KMS-11 (cell line): ENCODE data around the gene ZBTB7B.

Experiments used
- H2AFZ ChIP-seq: fragments of 200-600 bp; sonication (generic); 2 replicates; pipeline ENCODE4 v1.6.1; 2016; ENCODE audit warnings: antibody characterized with exemption, mixed run types, low read depth
- H3K27ac ChIP-seq: fragments of 200-600 bp; sonication (generic); 2 replicates; pipeline ENCODE4 v1.6.1; 2016; ENCODE audit warnings: mild to moderate bottlenecking, mixed run types
- H3K27me3 ChIP-seq: fragments of 200-600 bp; sonication (generic); 2 replicates; pipeline ENCODE4 v1.6.1; 2017; ENCODE audit warnings: mild to moderate bottlenecking, low read depth, mixed run types, moderate library complexity; ENCODE audit not compliant: insufficient read depth
- H3K36me3 ChIP-seq: fragments of 200-600 bp; sonication (generic); 2 replicates; pipeline ENCODE4 v1.6.1; 2017; ENCODE audit warnings: mild to moderate bottlenecking, mixed run types; ENCODE audit not compliant: insufficient read depth
- H3K4me1 ChIP-seq: fragments of 200-600 bp; sonication (generic); 2 replicates; pipeline ENCODE4 v1.6.1; 2016; ENCODE audit warnings: mild to moderate bottlenecking, low read depth, mixed run types; ENCODE audit not compliant: poor library complexity, severe bottlenecking
- H3K4me2 ChIP-seq: fragments of 200-600 bp; sonication (generic); 2 replicates; pipeline ENCODE4 v1.7.0; 2016; ENCODE audit warnings: mild to moderate bottlenecking, mixed run types
- H3K4me3 ChIP-seq: fragments of 200-600 bp; sonication (generic); IDR thresholded peaks from 2 replicates; pipeline ENCODE4 v1.6.1; 2017; ENCODE audit warnings: low read depth, low read length, mixed read lengths; ENCODE audit not compliant: insufficient read depth
- H3K79me2 ChIP-seq: fragments of 200-600 bp; sonication (generic); 2 replicates; pipeline ENCODE4 v1.6.1; 2016; ENCODE audit warnings: low read depth, mixed run types; ENCODE audit not compliant: insufficient read depth
- H3K9ac ChIP-seq: fragments of 200-600 bp; sonication (generic); 2 replicates; pipeline ENCODE4 v1.6.1; 2016; ENCODE audit warnings: mild to moderate bottlenecking, mixed run types
- H4K20me1 ChIP-seq: fragments of 200-600 bp; sonication (generic); 2 replicates; pipeline ENCODE4 v1.6.1; 2016; ENCODE audit warnings: mild to moderate bottlenecking, mixed run types; ENCODE audit not compliant: insufficient read depth
- TF ChIP-seq, protein P1 (sequence below): fragments of 200-600 bp; sonication (generic); conservative IDR thresholded peaks from 2 replicates; pipeline ENCODE4 v1.6.1; 2017; ENCODE audit warnings: low read depth, mild to moderate bottlenecking, antibody characterized with exemption, low read length, moderate library complexity, mixed read lengths

ZBTB7B gene

DNA sequence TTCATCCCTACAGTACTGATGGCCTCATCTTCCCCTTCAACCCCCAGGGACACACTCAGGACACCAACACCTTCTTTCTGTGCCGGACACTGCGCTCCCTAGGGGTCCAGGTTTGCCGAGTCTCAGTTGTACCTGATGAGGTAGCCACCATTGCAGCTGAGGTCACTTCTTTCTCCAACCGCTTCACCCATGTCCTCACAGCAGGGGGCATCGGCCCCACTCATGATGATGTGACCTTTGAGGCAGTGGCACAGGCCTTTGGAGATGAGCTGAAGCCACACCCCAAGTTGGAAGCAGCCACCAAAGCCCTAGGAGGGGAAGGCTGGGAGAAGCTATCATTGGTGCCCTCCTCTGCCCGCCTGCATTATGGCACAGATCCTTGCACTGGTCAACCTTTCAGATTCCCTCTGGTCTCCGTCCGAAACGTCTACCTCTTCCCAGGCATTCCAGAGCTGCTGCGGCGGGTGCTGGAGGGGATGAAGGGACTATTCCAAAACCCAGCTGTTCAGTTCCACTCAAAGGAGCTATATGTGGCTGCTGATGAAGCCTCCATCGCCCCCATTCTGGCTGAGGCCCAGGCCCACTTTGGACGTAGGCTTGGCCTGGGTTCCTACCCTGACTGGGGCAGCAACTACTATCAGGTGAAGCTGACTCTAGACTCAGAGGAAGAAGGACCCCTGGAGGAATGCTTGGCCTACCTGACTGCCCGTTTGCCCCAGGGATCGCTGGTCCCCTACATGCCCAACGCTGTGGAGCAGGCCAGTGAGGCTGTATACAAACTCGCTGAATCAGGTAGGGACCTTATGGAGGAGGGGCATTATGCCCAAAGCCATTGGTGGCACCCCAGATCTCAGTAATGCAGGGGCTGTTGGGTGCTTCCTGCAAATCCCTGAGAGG is 14.3 kb upstream of the ZBTB7B start:
- Histone ChIP-seq H3K4me3 (no peak overlapping the region), H3K27me3 (no peaks in the 10 kb centered on the region), H3K27ac (no peak overlapping the region), H3K9ac (no peak overlapping the region), H2AFZ (no peak overlapping the region), H3K4me2 (no peak overlapping the region), H4K20me1 (no peaks in the 10 kb centered on the region), H3K4me1 (peaks cover 27% of the 10 kb centered on the region), H3K79me2 (peaks cover 55% of the 10 kb centered on the region), H3K36me3 (peaks cover 17% of the 10 kb centered on the region; the same call in 1 of the 2 replicates)
- TF ChIP-seq, protein P1, sequence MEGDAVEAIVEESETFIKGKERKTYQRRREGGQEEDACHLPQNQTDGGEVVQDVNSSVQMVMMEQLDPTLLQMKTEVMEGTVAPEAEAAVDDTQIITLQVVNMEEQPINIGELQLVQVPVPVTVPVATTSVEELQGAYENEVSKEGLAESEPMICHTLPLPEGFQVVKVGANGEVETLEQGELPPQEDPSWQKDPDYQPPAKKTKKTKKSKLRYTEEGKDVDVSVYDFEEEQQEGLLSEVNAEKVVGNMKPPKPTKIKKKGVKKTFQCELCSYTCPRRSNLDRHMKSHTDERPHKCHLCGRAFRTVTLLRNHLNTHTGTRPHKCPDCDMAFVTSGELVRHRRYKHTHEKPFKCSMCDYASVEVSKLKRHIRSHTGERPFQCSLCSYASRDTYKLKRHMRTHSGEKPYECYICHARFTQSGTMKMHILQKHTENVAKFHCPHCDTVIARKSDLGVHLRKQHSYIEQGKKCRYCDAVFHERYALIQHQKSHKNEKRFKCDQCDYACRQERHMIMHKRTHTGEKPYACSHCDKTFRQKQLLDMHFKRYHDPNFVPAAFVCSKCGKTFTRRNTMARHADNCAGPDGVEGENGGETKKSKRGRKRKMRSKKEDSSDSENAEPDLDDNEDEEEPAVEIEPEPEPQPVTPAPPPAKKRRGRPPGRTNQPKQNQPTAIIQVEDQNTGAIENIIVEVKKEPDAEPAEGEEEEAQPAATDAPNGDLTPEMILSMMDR = no peak

DNA sequence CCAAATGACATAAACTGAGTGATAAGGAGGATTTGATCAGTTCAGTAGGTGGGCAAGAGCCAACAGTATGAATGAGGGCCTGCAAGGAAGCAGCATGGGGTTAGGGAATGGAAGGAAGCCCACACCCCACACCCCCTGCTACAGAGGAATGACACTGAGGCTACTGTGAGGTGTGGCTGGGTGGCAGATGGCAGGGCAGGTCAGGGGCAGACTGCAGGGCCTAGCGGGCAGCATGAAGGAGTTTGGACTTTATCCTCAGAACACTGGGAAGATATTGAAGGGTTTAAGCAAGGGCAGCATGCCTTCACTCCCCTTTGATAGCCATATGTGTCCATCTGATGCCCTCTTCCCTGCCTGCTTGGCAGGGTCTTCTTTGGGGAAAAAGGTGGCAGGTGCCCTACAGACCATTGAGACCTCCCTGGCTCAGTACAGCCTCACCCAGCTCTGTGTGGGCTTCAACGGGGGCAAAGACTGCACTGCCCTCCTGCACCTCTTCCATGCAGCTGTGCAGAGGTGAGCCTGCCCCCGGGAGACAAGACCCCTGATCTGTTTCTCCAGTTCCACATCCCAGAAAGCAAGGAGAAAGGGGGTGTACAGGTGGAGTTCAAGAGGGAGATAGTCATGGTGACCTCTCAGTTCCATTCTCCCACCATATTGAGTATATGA is 13.3 kb upstream of the ZBTB7B start:
- no peak overlapping the region for H3K4me2 ChIP-seq
- no peak overlapping the region for H3K4me3 ChIP-seq
- H4K20me1 ChIP-seq = no peaks in the 10 kb centered on the region
- H3K36me3 ChIP-seq = peaks cover 17% of the 10 kb centered on the region; the same call in 1 of the 2 replicates
- TF ChIP-seq, protein P1 = no peak
- no peak overlapping the region for H3K27ac ChIP-seq
- H3K27me3 ChIP-seq = no peaks in the 10 kb centered on the region
- H2AFZ ChIP-seq = no peak overlapping the region
- H3K79me2 ChIP-seq = peaks cover 45% of the 10 kb centered on the region
- no peak overlapping the region for H3K9ac ChIP-seq
- peaks cover 34% of the 10 kb centered on the region for H3K4me1 ChIP-seq

DNA sequence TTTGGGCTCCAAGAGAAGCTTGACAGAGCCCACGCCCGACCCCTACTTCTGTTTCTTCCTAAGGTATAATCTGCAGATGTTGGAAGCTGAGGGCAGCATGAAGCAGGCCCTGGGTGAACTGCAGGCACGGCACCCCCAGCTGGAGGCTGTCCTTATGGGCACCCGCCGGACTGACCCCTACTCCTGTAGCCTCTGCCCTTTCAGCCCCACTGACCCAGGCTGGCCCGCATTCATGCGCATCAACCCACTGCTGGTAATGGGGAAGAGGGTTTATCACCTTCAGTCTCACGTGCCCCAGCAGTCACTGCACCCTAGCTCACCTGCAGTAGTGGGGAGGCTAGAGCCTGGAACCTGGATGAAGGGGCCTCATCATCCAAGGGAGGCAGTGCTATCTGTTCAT is 12.3 kb upstream of the ZBTB7B start:
- TF ChIP-seq, protein P1 = no peak

DNA sequence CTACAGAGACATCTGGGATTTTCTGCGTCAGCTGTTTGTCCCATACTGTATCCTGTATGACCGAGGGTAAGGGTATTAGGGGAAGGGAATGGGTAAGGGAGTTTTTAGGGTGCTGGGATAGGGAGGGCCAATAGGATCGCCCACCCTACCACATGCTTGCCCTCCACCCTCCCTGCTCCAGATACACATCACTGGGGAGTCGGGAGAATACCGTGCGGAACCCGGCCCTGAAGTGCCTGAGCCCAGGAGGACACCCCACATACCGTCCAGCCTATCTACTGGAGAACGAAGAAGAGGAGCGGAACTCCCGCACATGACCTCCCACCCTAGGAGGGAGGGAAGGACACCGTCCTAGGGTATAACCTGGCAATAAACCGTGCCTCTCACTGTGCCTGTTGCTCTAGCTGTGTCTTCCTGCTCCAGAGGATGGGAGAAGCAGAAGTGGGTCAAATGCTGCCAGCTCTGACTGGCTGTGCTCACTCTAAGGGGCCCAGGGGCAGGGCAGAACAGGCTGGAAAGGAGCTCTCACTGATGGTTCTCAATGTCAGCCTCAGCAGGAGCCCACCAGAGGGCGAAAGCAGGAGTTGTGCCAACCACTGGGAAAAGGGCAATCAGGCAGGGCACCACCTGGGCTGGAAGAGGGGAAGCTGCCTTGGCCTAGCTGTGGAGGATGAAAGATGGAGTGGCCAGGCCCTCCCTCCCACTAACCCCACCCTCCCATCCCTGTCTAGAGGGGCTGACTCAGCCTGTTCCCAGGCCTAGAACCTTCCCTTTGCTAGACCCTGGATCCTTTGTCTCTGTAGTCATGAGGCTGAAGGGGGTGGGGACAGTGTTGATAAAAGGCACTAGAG is 9.7 kb upstream of the ZBTB7B start:
- peaks cover 13% of the 10 kb centered on the region; the same call in 1 of the 2 replicates for H3K36me3 ChIP-seq
- no peak overlapping the region for H2AFZ ChIP-seq
- peaks cover 51% of the 10 kb centered on the region for H3K4me1 ChIP-seq
- peaks cover 10% of the 10 kb centered on the region; the same call in 1 of the 2 replicates for H3K79me2 ChIP-seq
- TF ChIP-seq, protein P1 = 0 out of 2 replicates have a peak, but pooled peaks have one; percentile 14
- H4K20me1 ChIP-seq = no peaks in the 10 kb centered on the region
- H3K4me3 ChIP-seq = no peak overlapping the region
- no peak overlapping the region for H3K4me2 ChIP-seq
- H3K27me3 ChIP-seq = no peaks in the 10 kb centered on the region
- no peak overlapping the region for H3K9ac ChIP-seq
- H3K27ac ChIP-seq = no peak overlapping the region; the same call in 1 of the 2 replicates

More for the DNA sequence above, 12.3 kb upstream of the ZBTB7B start:
- Histone ChIP-seq H3K79me2 (peaks cover 36% of the 10 kb centered on the region; the same call in 1 of the 2 replicates), H3K4me1 (peaks cover 32% of the 10 kb centered on the region), H3K4me2 (no peak overlapping the region), H2AFZ (no peak overlapping the region), H3K9ac (no peak overlapping the region), H3K36me3 (peaks cover 17% of the 10 kb centered on the region; the same call in 1 of the 2 replicates), H3K4me3 (no peak overlapping the region), H3K27me3 (no peaks in the 10 kb centered on the region), H3K27ac (no peak overlapping the region), H4K20me1 (no peaks in the 10 kb centered on the region)
